Body of pancreas (tissue), 4 donors: ENCODE results near the gene LAMA2. TPM values are rescaled to one million over a fixed set of nuclear protein-coding genes. Genes with fewer than 3 reads are reported as not detected.

Experiments used
- ATAC-seq: fragments of 150-250 bp; one replicate; pipeline ENCODE4 v1.9.1; 2016
- DNase-seq, 4 donors: peaks; one replicate each; pipeline ENCODE4 v3.0.0-alpha.2; 2019
- H3K27ac ChIP-seq, 4 donors: fragments of 200-600 bp; sonication (generic); 1 replicate in 3 of 4; 2 replicates in 1 of 4; pipeline versions ENCODE4 v1.5.1 to v1.6.1; 2016 to 2019; ENCODE audit warnings: mild to moderate bottlenecking in 1 of 4, mixed read lengths in 1 of 4, moderate library complexity in 1 of 4
- H3K27me3 ChIP-seq, 2 donors: fragments of 200-600 bp; sonication (generic); one replicate each; pipeline ENCODE4 v1.6.0; 2016; ENCODE audit warnings: mild to moderate bottlenecking in 1 of 2
- H3K36me3 ChIP-seq, 2 donors: fragments of 200-600 bp; sonication (generic); replicated peaks in 1 of 2; 2 replicates each; pipeline ENCODE4 v1.5.1; 2016; ENCODE audit warnings: low read depth in 2 of 2; ENCODE audit not compliant: insufficient read depth in 1 of 2
- H3K4me1 ChIP-seq: fragments of 200-600 bp; sonication (generic); one replicate; pipeline ENCODE4 v1.6.0; 2016
- H3K4me3 ChIP-seq, 2 donors: fragments of 200-600 bp; sonication (generic); 1 replicate in 1 of 2; 2 replicates in 1 of 2; pipeline ENCODE4 v1.5.1; 2016 to 2019
- H3K9me3 ChIP-seq, 3 donors: fragments of 200-600 bp; sonication (generic); 1 replicate in 2 of 3; 2 replicates in 1 of 3; pipeline ENCODE4 v1.5.1; 2016
- POLR2A ChIP-seq, 3 donors: fragments of 450-650 bp; IDR thresholded peaks; one replicate each; pipeline ENCODE4 v1.6.1; 2016; ENCODE audit warnings: antibody characterized with exemption in 3 of 3, mild to moderate bottlenecking in 2 of 3
- WGBS, 2 donors: methylation state at CpG; one replicate each; pipeline ENCODE4 v1.1.5; 2017; 5-methylcytosine and 5-hydroxymethylcytosine counted together
- intact Hi-C: fragments of 100-400 bp; cut with DNase I; formaldehyde crosslinking; loops from one replicate; pipeline ENCODE4 v1.15.1; 2023
- total RNA-seq, 2 donors: library from RNA; depleted of rRNA; stranded (reverse); fragments of >200 nt; gene quantifications; one replicate each; pipeline ENCODE4 v1.1.0, GENCODE V29; 2016
- TF ChIP-seq, protein P1 (sequence below), 7 experiments: fragments of 450-650 bp in 4 of 7; fragments of 200-600 bp in 3 of 7; sonication (generic) in 3 of 7; IDR thresholded peaks; one replicate each; pipeline ENCODE4 v1.5.1; 2016 to 2019; ENCODE audit warnings: antibody characterized with exemption in 7 of 7

Gene LAMA2
- total RNA-seq, 2 donors from 2014 or later, result 43.3 to 54.7 TPM

DNA sequence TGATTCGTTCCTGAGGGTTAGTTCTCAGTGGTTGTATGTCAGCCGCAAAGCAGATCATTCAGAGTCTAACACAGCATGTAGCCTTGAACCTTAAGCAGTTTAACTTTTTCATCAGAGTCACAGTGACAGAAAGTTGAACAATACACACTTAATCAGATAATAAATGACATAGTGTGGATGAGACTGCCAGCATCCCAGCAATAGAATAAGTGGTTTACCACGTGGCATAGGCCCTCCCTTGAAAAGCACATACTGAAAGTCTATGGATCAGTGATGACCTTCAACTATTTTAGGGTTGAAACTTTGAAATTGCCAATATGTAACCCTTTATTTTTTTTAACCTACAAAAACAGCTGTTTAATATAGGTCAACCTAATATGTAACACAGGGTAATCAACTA, 561.7 kb downstream of the LAMA2 start:
- Histone ChIP-seq H3K4me3 (no peak overlapping the region), H3K36me3 (no peaks in the 10 kb centered on the region), H3K9me3 (no peaks in the 10 kb centered on the region), H3K4me1 (no peaks in the 10 kb centered on the region), H3K27ac (no peak overlapping the region), H3K27me3 (no peaks in the 10 kb centered on the region)
- ATAC-seq, result no peak
- 60 to 70% methylated on average over 3 of the region's 3 CpGs for WGBS, 2 donors
- TF ChIP-seq, protein P1, sequence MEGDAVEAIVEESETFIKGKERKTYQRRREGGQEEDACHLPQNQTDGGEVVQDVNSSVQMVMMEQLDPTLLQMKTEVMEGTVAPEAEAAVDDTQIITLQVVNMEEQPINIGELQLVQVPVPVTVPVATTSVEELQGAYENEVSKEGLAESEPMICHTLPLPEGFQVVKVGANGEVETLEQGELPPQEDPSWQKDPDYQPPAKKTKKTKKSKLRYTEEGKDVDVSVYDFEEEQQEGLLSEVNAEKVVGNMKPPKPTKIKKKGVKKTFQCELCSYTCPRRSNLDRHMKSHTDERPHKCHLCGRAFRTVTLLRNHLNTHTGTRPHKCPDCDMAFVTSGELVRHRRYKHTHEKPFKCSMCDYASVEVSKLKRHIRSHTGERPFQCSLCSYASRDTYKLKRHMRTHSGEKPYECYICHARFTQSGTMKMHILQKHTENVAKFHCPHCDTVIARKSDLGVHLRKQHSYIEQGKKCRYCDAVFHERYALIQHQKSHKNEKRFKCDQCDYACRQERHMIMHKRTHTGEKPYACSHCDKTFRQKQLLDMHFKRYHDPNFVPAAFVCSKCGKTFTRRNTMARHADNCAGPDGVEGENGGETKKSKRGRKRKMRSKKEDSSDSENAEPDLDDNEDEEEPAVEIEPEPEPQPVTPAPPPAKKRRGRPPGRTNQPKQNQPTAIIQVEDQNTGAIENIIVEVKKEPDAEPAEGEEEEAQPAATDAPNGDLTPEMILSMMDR (IDR thresholded peaks at IDR 0.05), result no peak
- no peak for TF ChIP-seq POLR2A (IDR thresholded peaks at IDR 0.05)
- DNase-seq, result no peak
- intact Hi-C loops, result no loop called here

DNA sequence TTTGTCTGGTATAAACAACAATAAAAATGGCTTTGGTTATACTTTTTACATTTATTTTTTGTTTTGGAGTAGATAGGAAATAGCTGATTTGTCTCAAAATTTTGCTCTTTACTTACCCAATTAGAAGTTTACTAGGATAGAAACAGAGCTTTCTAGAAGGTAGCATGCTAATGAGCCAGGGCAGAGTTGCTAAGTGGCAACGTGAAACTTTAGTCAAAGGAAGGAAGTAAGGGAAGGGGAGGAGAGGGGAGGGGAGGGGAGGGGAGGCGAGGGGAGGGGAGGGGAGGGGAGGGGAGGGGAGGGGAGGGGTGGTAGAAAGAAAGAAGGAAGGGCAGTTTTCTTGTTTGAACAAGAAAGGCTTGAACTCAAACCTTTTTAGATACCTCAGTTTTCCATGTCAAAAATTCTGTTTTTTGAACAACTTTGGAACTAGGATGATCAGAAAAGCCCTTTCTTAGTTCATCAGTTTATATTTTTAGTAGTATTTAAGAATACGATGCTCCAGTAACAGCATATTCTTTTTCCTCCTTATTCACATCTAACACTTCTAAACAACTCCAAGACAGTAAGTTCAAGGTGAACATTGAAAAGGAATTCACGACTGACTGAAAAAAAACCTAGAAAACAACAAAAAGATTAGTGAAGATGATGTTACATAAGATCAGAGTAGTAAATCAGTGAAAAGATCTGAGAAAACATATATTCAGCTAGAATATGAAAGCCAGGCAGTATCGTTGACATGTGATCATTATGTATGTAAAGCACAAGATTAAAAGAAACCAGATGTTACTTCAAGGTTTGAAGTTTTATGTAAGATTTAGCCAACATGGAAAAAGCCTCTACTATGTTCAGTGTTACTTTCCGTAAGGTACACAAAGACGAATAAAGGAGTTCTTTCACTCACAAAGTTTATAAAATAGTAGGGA, 563.6 kb downstream of the LAMA2 start:
- ATAC-seq (no peak), DNase-seq (no peak)
- Histone ChIP-seq H3K4me1 (no peaks in the 10 kb centered on the region), H3K36me3 (no peaks in the 10 kb centered on the region), H3K9me3 (no peaks in the 10 kb centered on the region), H3K4me3 (no peak overlapping the region), H3K27ac (no peak overlapping the region), H3K27me3 (no peaks in the 10 kb centered on the region)
- intact Hi-C loops, result no loop called here
- 60 to 63% methylated on average over 6 to 7 of the region's 7 CpGs for WGBS, 2 donors
- no peak for TF ChIP-seq POLR2A (IDR thresholded peaks at IDR 0.05)

DNA sequence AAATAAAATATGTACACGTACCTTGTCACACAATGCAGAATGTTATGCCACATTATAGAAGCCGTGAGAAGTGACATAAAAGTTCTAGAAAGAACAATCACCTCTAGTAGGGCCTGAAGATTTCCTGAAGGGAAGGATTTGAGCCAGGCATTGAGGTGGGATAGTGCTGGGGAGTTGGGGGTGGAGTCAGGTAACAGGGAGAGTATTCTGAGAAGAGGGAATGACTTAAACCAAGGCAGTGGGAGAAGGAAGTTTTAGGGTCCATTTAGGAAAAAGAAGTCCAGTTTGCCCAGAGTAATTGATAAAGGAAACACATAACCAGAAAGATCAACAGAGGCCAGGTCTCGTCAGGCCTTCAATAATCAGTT, 564.2 kb downstream of the LAMA2 start:
- intact Hi-C loops, result no loop called here

DNA sequence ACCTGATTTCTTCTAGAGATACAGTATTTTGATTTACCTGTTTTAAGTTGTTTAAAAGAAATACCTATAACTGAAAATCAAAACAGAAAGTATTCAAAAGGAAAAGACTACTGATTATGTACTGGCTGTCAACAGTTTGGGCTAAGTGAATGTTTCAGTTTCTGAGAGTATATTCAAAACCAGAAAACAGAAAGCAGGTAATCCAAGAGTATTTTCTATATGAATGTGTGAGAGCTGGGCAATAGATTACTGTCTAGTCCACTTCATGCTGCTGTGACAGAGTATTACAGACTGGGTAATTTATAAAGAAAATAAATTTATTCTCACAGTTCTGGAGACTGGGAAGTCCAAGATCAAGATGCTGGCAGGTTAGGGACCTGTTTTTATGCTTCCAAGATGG, 566.0 kb downstream of the LAMA2 start:
- TF ChIP-seq POLR2A (IDR thresholded peaks at IDR 0.05), result no peak
- TF ChIP-seq, protein P1 (IDR thresholded peaks at IDR 0.05), result no peak
- H3K4me1 ChIP-seq, result no peaks in the 10 kb centered on the region
- no peak for ATAC-seq
- H3K9me3 ChIP-seq, result no peaks in the 10 kb centered on the region
- H3K27me3 ChIP-seq, result no peaks in the 10 kb centered on the region
- intact Hi-C loops, result no loop called here
- no peaks in the 10 kb centered on the region for H3K36me3 ChIP-seq
- H3K27ac ChIP-seq, result no peak overlapping the region
- DNase-seq, result no peak
- H3K4me3 ChIP-seq, result no peak overlapping the region

More for the DNA sequence above, 564.2 kb downstream of the LAMA2 start:
- Histone ChIP-seq H3K27me3 (no peaks in the 10 kb centered on the region), H3K27ac (no peak overlapping the region), H3K4me1 (no peaks in the 10 kb centered on the region), H3K9me3 (no peaks in the 10 kb centered on the region), H3K36me3 (no peaks in the 10 kb centered on the region), H3K4me3 (no peak overlapping the region)
- 56 to 84% methylated on average over 3 of the region's 3 CpGs for WGBS, 2 donors
- no peak for DNase-seq
- TF ChIP-seq, protein P1 (IDR thresholded peaks at IDR 0.05), result no peak
- ATAC-seq, result no peak

DNA sequence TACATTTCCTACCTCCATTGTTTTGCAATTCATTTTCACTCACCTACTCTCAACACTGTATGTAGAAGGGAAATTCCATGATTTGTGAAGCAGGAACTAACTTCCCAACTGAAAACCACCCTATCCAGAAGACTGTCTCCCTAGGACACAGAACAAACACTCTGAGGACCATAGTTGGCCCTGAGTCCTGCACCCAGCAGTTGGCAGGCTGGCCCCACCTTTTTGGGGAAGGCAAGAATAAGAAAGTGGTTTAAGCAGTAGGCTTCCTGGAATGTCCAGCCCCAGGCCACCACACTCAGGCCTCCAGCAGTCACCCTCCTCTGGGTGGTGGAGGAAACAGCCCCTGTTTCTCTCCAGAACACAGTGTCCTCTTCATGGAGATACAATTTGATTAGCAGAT, 568.2 kb downstream of the LAMA2 start:
- ATAC-seq, result no peak
- Histone ChIP-seq H3K4me3 (no peak overlapping the region), H3K27me3 (no peaks in the 10 kb centered on the region), H3K9me3 (no peaks in the 10 kb centered on the region), H3K27ac (no peak overlapping the region), H3K36me3 (no peaks in the 10 kb centered on the region), H3K4me1 (no peaks in the 10 kb centered on the region)
- intact Hi-C loops, result no loop called here
- TF ChIP-seq POLR2A (IDR thresholded peaks at IDR 0.05), result no peak
- TF ChIP-seq, protein P1 (IDR thresholded peaks at IDR 0.05), result no peak
- no peak for DNase-seq
